T-cell (primary cell): ENCODE results near the gene NOLC1. TPM values are rescaled to one million over a fixed set of nuclear protein-coding genes. Genes with fewer than 3 reads are reported as not detected.

Experiments used
- ATAC-seq, 4 experiments: fragments of 200-7000 bp in 3 of 4; fragments of 150-1000 bp in 1 of 4; cut with Tn5 transposase; replicated peaks in 1 of 4; 1 replicate in 3 of 4; 2 replicates in 1 of 4; pipeline ENCODE4 v1.10.0; 2021; ENCODE audit warnings: moderate library complexity in 3 of 4, mild to moderate bottlenecking in 2 of 4, moderate number of reproducible peaks in 1 of 4
- CTCF ChIA-PET, 2 donors: fragments of 300-600 bp; sonication (Branson Sonifier 250); formaldehyde crosslinking; loops; one replicate each; lab custom pipeline; 2022; ENCODE audit warnings: antibody characterized with exemption in 2 of 2; lab: Charles Lee
- POLR2A ChIA-PET, 2 donors: fragments of 300-600 bp; sonication (Branson Sonifier 250); formaldehyde crosslinking; loops; one replicate each; lab custom pipeline; 2022; ENCODE audit warnings: antibody characterized with exemption in 2 of 2; lab: Charles Lee
- DNase-seq, 35 experiments: peaks; one replicate each; pipeline versions ENCODE4 v3.0.0 to v3.0.0-alpha.2; 2013 to 2023
- H3K27ac ChIP-seq: one replicate; pipeline ENCODE4 v1.5.1; 2013; ENCODE audit warnings: low read length
- H3K27me3 ChIP-seq, 2 experiments: replicated peaks in 1 of 2; 1 replicate in 1 of 2; 2 replicates in 1 of 2; pipeline versions ENCODE4 v1.6.1 to v1.7.0; 2013; ENCODE audit warnings: low read length in 1 of 2, mixed read lengths in 1 of 2; ENCODE audit not compliant: control insufficient read depth in 2 of 2, insufficient read depth in 2 of 2; ENCODE audit errors: extremely low read depth in 1 of 2
- H3K36me3 ChIP-seq, 2 donors: 1 replicate in 1 of 2; 2 replicates in 1 of 2; pipeline versions ENCODE4 v1.6.1 to v1.7.0; 2013; ENCODE audit warnings: low read length in 1 of 2; ENCODE audit not compliant: control insufficient read depth in 2 of 2, insufficient read depth in 1 of 2; ENCODE audit errors: extremely low read depth in 1 of 2
- H3K4me1 ChIP-seq, 2 experiments: 1 replicate in 1 of 2; 2 replicates in 1 of 2; pipeline versions ENCODE4 v1.6.1 to v1.7.0; 2013; ENCODE audit warnings: low read length in 2 of 2, mixed read lengths in 1 of 2; ENCODE audit not compliant: insufficient read depth in 2 of 2, control insufficient read depth in 1 of 2; ENCODE audit errors: extremely low read depth in 1 of 2
- H3K4me3 ChIP-seq, 2 donors: 1 replicate in 1 of 2; 2 replicates in 1 of 2; pipeline versions ENCODE4 v1.5.1 to v1.7.0; 2013; ENCODE audit warnings: mild to moderate bottlenecking in 2 of 2, low read length in 1 of 2, moderate library complexity in 1 of 2; ENCODE audit not compliant: control insufficient read depth in 1 of 2; ENCODE audit errors: extremely low read depth in 1 of 2
- H3K9me3 ChIP-seq: 2 replicates; pipeline ENCODE4 v1.7.0; 2013
- H3K27ac Mint-ChIP-seq, 2 donors: one replicate each; pipeline ENCODE4 v1.8.0; 2020 to 2021; ENCODE audit warnings: mild to moderate bottlenecking in 2 of 2, mixed read lengths in 2 of 2
- H3K27me3 Mint-ChIP-seq, 2 donors: one replicate each; pipeline ENCODE4 v1.8.0; 2021 to 2022; ENCODE audit warnings: mixed read lengths in 2 of 2
- H3K36me3 Mint-ChIP-seq: one replicate; pipeline ENCODE4 v1.8.0; 2021; ENCODE audit warnings: mixed read lengths
- H3K4me1 Mint-ChIP-seq, 3 donors: one replicate each; pipeline ENCODE4 v1.8.0; 2020 to 2022; ENCODE audit warnings: mixed read lengths in 3 of 3, mild to moderate bottlenecking in 1 of 3
- H3K4me3 Mint-ChIP-seq, 3 donors: one replicate each; pipeline ENCODE4 v1.8.0; 2020 to 2022; ENCODE audit warnings: mild to moderate bottlenecking in 3 of 3, mixed read lengths in 3 of 3, moderate library complexity in 3 of 3
- H3K9me3 Mint-ChIP-seq, 3 donors: one replicate each; pipeline ENCODE4 v1.8.0; 2020 to 2022; ENCODE audit warnings: mixed read lengths in 3 of 3
- WGBS: methylation state at CpG from one replicate; pipeline ENCODE4 v1.1.5; 2013; ENCODE audit warnings: missing lambda C conversion rate; ENCODE audit not compliant: insufficient coverage; 5-methylcytosine and 5-hydroxymethylcytosine counted together
- total RNA-seq, 35 experiments: library from RNA in 6 of 35; stranded (reverse) in 6 of 35; fragments of 120-200 nt in 1 of 35; gene quantifications; one replicate each; pipeline versions ENCODE4 v1.2.1 to v1.2.4 and lab custom pipeline; 2013 to 2026

NOLC1 gene
- total RNA-seq, 5 donors from 2014 or later (not counting 1 experiment from before 2014, with no cell fraction given) = 40.7 to 69.8 (median 62.4) TPM

- Mint-ChIP-seq H3K36me3 (no peaks in the 10 kb centered on the region), H3K4me3 (peak overlapping the region; percentile 84 to 87 (median 86)), H3K9me3 (no peaks in the 10 kb centered on the region), H3K27ac (peak overlapping the region; percentile 91 to 95), H3K4me1 (peaks cover 72 to 76% (median 75%) of the 10 kb centered on the region in 3 donors), H3K27me3 (no peaks in the 10 kb centered on the region)
- no peaks in the 10 kb centered on the region for H3K27me3 ChIP-seq
- H3K27ac ChIP-seq = peak overlapping the region; percentile 95
- CTCF ChIA-PET = interaction anchor here in 1 of 2 donors (0.6 kb wide), 1 partner anchor 1966 kb away, joined by 3 read pairs; no protein-coding TSS in a partner anchor
- H3K9me3 ChIP-seq = no peaks in the 10 kb centered on the region
- ATAC-seq (no peak), DNase-seq (no peak)
- 100% methylated on average over 1 of the region's 1 CpG for WGBS
- H3K36me3 ChIP-seq = peaks cover 0 to 7% of the 10 kb centered on the region in 2 donors
- peaks cover 42 to 81% of the 10 kb centered on the region in 2 experiments for H3K4me1 ChIP-seq
- H3K4me3 ChIP-seq = no peak overlapping the region
- POLR2A ChIA-PET = no interaction called here
These were observed 35.5 kb upstream of the NOLC1 start for GRCh38 chr10:102116656-102117055.

- Mint-ChIP-seq H3K4me1 (peaks cover 66 to 74% (median 72%) of the 10 kb centered on the region in 3 donors), H3K27me3 (no peaks in the 10 kb centered on the region), H3K27ac (peak overlapping the region; percentile 91 to 95), H3K36me3 (no peaks in the 10 kb centered on the region), H3K4me3 (peak overlapping the region; percentile 85 to 90 (median 87)), H3K9me3 (no peaks in the 10 kb centered on the region)
- Histone ChIP-seq H3K4me1 (peaks cover 37 to 78% of the 10 kb centered on the region in 2 experiments), H3K4me3 (peak overlapping the region; percentile 33 to 94), H3K27me3 (no peaks in the 10 kb centered on the region), H3K36me3 (peaks cover 0 to 2% of the 10 kb centered on the region in 2 donors), H3K9me3 (no peaks in the 10 kb centered on the region), H3K27ac (peak overlapping the region; percentile 95)
- 5% methylated on average over 9 of the region's 12 CpGs for WGBS
- ChIA-PET CTCF (interaction anchor here in 1 of 2 donors (1.4 kb wide), 1 partner anchor 15 kb away, joined by 7 read pairs; the partner anchor contains the start of gene PPRC1), POLR2A (interaction anchor here in 1 of 2 donors (0.5 kb wide), 1 partner anchor 32 kb away, joined by 9 read pairs; no protein-coding TSS in a partner anchor)
- DNase-seq = peak in 34 of 35 experiments; percentile 46 to 80 (median 64)
- ATAC-seq = peak; percentile 24 to 60 (median 26)
These were observed 34.6 kb upstream of the NOLC1 start for GRCh38 chr10:102117391-102118159.

- Histone ChIP-seq H3K27me3 (no peaks in the 10 kb centered on the region), H3K4me3 (peak overlapping the region; percentile 73 to 94), H3K27ac (peak overlapping the region; percentile 95), H3K36me3 (no peaks in the 10 kb centered on the region), H3K4me1 (peaks cover 28 to 65% of the 10 kb centered on the region in 2 experiments), H3K9me3 (no peaks in the 10 kb centered on the region)
- POLR2A ChIA-PET = interaction anchor here in 1 of 2 donors (0.6 kb wide), 1 partner anchor 1107 kb away, joined by 6 read pairs; no protein-coding TSS in a partner anchor
- peak in 2 of 35 experiments; percentile 15 to 37 for DNase-seq
- 10% methylated on average over 2 of the region's 6 CpGs for WGBS
- peak overlapping the region; percentile 85 to 90 (median 87) for H3K4me3 Mint-ChIP-seq
- no peak for ATAC-seq
- H3K9me3 Mint-ChIP-seq = no peaks in the 10 kb centered on the region
- H3K27me3 Mint-ChIP-seq = no peaks in the 10 kb centered on the region
- peaks cover 58 to 66% (median 63%) of the 10 kb centered on the region in 3 donors for H3K4me1 Mint-ChIP-seq
- no peaks in the 10 kb centered on the region for H3K36me3 Mint-ChIP-seq
- CTCF ChIA-PET = interaction anchor here (0.6 to 1.4 kb wide), 5 partner anchors 13 to 1087 kb away, joined by 3 to 7 read pairs (median 5); partner anchors contain the start of gene PPRC1 (in 1 of the 2)
- peak overlapping the region; percentile 91 to 95 for H3K27ac Mint-ChIP-seq
These were observed 33.3 kb upstream of the NOLC1 start for GRCh38 chr10:102118867-102119266.

- peaks cover 58 to 66% (median 62%) of the 10 kb centered on the region in 3 donors for H3K4me1 Mint-ChIP-seq
- H3K27me3 Mint-ChIP-seq = no peaks in the 10 kb centered on the region
- ChIA-PET CTCF (interaction anchor here (0.6 to 1.4 kb wide), 5 partner anchors 12 to 1088 kb away, joined by 3 to 7 read pairs (median 5); partner anchors contain the start of gene PPRC1 (in 1 of the 2)), POLR2A (interaction anchor here (0.5 to 0.6 kb wide), 2 partner anchors 1087 to 1108 kb away, joined by 3 to 6 read pairs; no protein-coding TSS in a partner anchor)
- ATAC-seq (peak; percentile 8 to 24 (median 16)), DNase-seq (peak in 31 of 35 experiments; percentile 19 to 61 (median 39))
- Histone ChIP-seq H3K27me3 (no peaks in the 10 kb centered on the region), H3K9me3 (no peaks in the 10 kb centered on the region), H3K36me3 (no peaks in the 10 kb centered on the region), H3K27ac (peak overlapping the region; percentile 95), H3K4me1 (peaks cover 28 to 61% of the 10 kb centered on the region in 2 experiments), H3K4me3 (peak overlapping the region; percentile 73 to 94)
- no peaks in the 10 kb centered on the region for H3K36me3 Mint-ChIP-seq
- WGBS = under 1% methylated on average over 19 of the region's 22 CpGs
- H3K27ac Mint-ChIP-seq = peak overlapping the region; percentile 91 to 95
- no peaks in the 10 kb centered on the region for H3K9me3 Mint-ChIP-seq
- peak overlapping the region; percentile 85 to 90 (median 87) for H3K4me3 Mint-ChIP-seq
These were observed 32.6 kb upstream of the NOLC1 start for GRCh38 chr10:102119417-102120141.

GRCh38 chr10:102120142-102120990, 31.8 kb upstream of the NOLC1 start, which contains the start of gene LDB1:
TSS of gene LDB1 (minus strand) at chr10:102120368. CDS start at chr10:102120110, 258 bp downstream.
- peak; percentile 49 to 66 (median 61) for ATAC-seq

More at GRCh38 chr10:102120142-102120990, 31.8 kb upstream of the NOLC1 start, which contains the start of gene LDB1:
- Histone ChIP-seq H3K27ac (peak within 1 kb of the TSS; percentile 95), H3K9me3 (no peaks in the 10 kb centered on the region), H3K4me3 (peak within 1 kb of the TSS; percentile 73 to 94), H3K27me3 (no peaks in the 10 kb centered on the region), H3K4me1 (peaks cover 28 to 55% of the 10 kb centered on the region in 2 experiments), H3K36me3 (no peaks in the 10 kb centered on the region)
- Mint-ChIP-seq H3K4me3 (peak within 1 kb of the TSS; percentile 85 to 90 (median 87)), H3K4me1 (peaks cover 53 to 61% (median 57%) of the 10 kb centered on the region in 3 donors), H3K9me3 (no peaks in the 10 kb centered on the region), H3K36me3 (no peaks in the 10 kb centered on the region), H3K27ac (peak within 1 kb of the TSS; percentile 95), H3K27me3 (no peaks in the 10 kb centered on the region)
- WGBS = under 1% methylated on average over 93 of the region's 104 CpGs
- DNase-seq = peak; percentile 42 to 85 (median 59)
- ChIA-PET CTCF (no interaction called here), POLR2A (no interaction called here)
